Fibroblast of the conjunctiva (primary cell): ENCODE results near the gene CEACAM4.
"Not testable (repeated sequence)": the region's sequence is repeated elsewhere in the genome, so short reads cannot be mapped to it uniquely, and the experiment has no call there.

Experiments
- DNase-seq: peaks from one replicate; pipeline ENCODE4 v3.0.0-alpha.2; 2010; ENCODE audit warnings: low read depth

Gene CEACAM4

DNA sequence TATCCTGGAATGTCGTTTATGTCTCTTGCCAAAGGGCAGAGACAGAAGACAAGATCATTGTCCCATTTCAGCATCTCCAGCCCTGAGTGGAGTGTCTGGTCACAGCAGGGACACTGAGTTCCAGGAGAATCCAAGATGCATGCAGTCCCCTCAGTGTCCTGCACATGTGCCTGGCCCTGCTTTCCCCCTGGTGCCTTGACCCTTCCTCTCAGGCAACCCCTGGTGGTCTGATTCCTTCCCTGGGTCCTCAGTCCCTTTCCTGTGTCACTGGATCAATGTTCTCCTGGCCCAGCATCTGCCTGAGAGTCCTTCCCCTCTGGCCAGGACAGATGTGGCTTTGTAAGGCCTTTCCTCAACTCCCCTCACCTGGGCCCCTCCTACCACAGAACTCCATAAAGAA lies 41.9 kb downstream of the CEACAM4 start:
- no peak for DNase-seq

DNA sequence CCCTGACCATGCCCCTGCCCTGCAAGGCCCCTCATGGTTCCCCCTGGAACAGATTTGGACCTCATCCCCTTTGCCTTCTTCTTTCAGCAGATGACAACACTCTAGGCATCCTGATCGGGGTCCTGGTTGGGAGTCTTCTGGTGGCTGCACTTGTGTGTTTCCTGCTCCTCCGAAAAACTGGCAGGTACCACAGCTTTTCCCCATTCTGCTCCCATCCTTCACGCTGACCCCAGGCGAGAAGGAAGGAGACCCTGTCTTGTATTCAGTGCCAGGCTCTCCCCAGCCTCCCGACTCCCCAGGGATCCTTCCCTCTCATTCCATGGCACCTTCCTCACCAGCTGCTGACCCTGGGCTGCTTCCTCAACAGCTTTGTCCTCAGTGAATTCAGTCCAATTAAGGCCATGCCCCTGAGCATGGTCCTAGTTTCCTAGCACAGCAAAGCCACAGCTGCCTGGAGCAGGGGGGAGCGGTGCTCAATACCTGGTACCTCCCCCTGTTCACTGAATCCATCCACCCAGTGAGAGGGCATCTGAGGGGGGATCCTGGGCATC lies 42.5 kb downstream of the CEACAM4 start:
- no peak for DNase-seq

DNA sequence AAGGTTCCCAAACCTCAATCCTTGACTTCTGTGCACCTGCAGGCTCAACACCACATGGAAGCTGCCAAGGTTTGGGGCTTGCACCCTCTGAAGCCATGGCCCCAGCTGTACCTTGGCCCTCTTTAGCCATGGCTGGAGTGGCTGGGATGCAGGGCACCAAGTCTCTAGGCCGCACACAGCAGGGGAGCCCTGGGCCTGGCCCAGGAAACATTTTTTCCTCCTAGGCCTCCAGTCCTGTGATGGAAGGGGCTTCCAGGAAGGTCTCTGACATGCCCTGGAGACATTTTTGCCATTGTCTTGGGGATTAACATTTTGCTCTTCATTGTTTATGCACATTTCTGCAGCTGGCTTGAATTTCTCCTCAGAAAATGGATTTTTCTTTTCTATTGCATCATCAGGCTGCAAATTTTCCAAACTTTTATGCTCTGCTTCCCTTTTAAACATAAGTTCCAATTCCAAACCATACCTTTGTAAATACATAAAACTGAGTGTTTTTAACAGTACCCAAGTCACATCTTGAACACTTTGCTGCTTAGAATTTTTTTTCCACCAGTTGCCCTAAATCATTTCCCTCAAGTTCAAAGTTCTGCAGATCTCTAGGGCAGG lies 44.2 kb downstream of the CEACAM4 start:
- DNase-seq, result not testable (repeated sequence)

DNA sequence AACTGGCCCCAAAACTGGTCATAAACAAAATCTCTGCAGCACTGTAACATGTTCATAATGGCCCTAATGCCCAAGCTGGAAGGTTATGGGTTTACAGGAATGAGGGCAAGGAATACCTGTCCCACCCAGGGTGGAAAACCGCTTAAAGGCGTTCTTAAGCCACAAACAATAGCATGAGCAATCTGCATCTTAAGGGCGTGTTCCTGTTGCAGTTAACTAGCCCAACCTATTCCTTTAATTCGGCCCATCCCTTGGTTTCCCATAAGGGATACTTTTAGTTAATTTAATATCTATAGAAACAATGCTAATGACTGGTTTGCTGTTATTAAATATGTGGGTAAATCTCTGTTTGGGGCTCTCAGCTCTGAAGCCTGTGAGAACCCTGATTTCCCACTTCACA lies 45.8 kb downstream of the CEACAM4 start:
- DNase-seq, result not testable (repeated sequence)

DNA sequence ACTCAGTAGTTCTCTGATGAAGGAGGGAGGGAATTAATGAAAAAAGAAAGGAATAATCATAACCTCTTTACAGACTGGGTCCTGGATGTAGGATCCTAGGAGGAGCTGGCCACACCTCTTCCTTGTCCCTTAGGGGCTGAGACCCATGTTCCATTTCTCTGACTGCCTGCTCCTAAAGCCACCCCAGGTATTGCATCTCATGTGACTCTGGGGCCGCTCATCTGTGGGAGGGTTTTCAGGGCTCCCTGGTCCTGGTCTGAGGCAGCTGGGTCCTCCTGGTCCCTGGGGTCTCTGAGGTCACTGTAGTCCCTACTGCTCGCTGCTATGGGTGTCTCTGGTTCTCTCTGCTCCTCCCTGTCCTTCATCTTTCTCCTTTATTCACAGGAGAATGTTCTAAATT lies 48.0 kb downstream of the CEACAM4 start:
- no peak for DNase-seq

DNA sequence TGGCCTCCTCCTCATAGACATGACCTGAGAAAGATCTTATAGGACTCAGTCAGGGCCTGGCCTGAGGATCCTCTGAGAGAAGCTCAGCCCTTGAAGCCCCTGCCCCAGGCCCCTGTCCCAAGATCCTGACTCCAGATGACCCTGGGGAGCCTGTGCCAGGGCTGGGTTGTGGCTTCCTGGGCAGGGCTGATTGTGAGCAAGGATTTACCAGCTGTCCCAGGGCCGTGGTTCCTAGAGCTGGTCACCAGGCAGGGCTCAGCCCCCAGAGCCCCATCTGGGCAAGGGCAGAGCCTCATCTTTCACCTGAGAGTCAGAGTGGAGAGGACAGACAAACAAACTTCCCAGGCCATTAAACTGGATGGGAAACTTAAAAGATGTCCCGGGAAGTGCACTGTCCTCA lies 49.0 kb downstream of the CEACAM4 start:
- no peak for DNase-seq

DNA sequence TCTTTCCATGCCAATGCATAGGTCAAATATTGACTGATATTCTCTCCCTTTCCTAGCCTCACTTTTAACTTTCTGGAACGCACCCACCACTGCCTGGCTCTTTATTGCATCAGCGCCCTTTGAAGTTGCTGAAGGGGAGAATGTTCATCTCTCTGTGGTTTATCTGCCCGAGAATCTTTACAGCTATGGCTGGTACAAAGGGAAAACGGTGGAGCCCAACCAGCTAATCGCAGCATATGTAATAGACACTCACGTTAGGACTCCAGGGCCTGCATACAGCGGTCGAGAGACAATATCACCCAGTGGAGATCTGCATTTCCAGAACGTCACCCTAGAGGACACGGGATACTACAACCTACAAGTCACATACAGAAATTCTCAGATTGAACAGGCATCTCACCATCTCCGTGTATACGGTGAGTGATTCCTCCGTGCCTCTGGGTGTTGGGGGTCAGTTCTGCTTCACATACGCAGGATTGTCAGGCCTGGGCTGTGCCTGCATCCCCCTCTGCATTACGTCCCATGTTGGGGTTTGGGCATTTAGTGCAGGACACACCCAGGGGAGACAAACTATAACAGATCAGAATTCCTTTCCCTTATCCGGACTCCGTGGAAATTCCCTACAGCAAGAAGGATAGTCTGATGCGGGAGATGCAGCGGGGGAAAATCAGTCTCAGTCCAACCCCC lies 49.6 kb downstream of the CEACAM4 start:
- DNase-seq, result no peak

DNA sequence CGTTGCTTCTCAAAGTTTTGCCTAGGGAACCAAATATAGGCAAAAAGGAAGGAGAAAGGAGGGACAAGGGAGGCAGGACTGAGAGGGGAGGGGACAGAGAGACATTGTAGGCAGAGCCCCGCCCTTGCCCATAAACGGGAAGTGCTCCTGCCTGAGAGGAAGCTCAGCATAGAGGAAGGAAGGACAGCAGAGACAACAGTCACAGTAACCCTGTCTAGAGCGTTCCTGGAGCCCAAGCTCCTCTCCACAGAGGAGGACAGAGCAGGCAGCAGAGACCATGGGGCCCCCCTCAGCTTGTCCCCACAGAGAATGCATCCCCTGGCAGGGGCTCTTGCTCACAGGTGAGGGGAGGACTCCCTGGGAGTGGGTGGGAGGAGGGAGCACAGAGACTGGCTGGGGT lies 50.9 kb downstream of the CEACAM4 start, which contains the start of gene CEACAM21:
Gene CEACAM21 (plus strand): TSS at position 169 of the 400 bp plus-strand sequence. CDS start 109 bp downstream, at position 278.
- DNase-seq, result no peak

DNA sequence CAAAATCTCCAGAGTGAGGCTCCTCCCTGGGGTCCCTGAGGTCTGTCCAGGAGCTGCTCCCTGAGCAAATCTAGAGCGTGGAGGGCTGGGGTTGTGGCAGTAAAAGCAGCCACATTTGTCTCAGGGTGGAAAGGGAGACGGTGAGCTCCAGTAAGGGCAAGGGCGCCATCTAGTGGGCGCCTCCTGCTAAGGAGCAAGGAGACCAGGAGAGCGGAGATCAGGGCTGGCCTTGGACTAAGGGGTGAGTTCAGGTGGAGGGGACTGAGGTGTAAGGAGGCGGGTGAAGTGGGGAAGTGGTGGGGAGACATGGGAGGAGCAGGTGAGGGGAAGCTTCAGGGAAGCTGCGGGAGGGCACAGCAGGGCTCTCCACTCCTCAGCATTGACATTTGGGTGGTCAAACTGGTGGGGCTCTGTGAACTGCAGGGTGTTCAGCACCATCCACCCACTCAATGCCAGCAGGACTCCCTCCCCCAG lies 56.2 kb downstream of the CEACAM4 start:
- peak; percentile 30 for DNase-seq

DNA sequence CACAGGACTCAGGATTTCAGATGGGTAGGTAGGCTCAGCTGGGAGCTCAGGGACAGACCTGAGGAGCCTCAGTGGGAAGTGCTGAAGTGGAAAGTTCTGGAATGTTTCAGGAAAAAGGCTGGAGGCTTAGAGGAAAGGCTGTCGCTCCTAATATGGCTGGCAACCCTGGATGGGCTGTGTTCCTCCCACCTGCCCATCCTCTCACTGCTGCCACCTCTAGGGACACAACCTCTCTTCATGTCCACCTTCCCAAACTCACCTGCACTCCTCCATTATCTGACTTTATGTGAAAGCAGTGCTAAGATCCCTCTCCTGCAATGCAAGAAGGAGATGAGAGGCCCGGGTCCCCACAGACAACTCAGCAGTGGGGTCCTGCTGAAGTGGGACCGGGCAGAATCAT lies 56.7 kb downstream of the CEACAM4 start:
- DNase-seq, result no peak

DNA sequence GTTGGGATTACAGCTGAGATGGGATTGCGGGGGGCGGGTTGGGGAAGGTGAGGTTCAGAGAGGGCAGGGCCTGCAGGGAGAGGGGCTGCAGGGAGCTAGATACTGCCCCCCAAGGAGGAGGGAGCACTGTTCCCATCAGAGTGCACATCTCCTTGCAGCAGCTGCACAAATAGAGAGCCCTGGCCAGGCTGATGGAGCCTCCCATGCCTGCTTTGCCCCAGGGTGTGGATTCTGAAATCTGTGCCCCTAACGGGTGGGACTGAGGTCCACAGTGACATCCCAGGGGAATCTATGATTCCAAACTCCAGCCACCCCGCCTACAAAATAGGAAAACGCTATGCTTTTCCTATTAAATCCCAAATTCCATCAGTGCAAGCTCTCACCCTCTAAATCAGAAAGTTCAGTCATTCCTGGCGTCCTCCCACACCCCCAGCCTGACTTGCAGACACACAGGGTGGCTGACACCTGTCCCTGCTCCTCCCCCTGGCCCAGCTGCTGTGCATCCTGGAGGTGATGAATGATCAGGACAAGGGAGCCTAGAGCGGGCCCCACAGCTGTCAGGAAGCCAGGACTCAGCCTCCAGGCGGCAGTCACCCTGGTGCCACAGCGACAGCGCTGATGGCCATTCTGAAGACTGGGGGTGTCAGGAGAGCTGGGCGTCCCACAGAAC lies 57.3 kb downstream of the CEACAM4 start:
- no peak for DNase-seq
